ENCODE data around the gene SAMHD1. TPM values are rescaled to one million over a fixed set of nuclear protein-coding genes. Genes with fewer than 3 reads are reported as not detected.
"Not testable (repeated sequence)": the region's sequence is repeated elsewhere in the genome, so short reads cannot be mapped to it uniquely, and the experiment has no call there.

SAMHD1 gene
- polyA plus RNA-seq, 1 of the 3 experiments (the other 2 are of a cell fraction) = 5.9 TPM

DNA sequence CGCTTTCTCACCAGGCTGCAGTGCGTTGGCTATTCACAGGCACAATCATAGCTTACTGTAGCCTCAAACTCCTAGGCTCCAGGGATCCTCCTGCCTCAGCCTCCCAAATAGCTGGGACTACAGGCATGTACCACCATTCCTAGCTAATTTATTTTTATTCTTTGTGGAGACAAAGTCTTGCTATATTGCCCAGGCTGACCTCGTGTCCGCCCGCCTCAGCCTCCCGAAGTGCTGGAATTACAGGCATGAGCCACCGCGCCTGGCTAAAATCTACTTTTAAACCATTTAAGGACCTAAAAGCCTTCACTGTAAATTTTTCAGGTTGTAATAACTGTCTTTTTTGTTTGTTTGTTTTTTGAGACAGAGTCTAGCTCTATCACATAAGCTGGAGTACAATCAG is 15.2 kb downstream of the SAMHD1 start:
- Histone ChIP-seq H3F3A (replicated peaks; ENCODE audit: insufficient read depth) (peaks cover 10% of the 10 kb centered on the region), H3K79me2 (ENCODE audit: insufficient read depth) (no peaks in the 10 kb centered on the region), H3K27me3 (ENCODE audit: insufficient read depth) (no peaks in the 10 kb centered on the region), H3K4me1 (ENCODE audit: control insufficient read depth in 1 of 2, insufficient read depth in 2 of 2, low read depth in 1 of 2, low read length in 1 of 2) (peaks cover 0 to 1% of the 10 kb centered on the region in 2 experiments; a peak in 2 of 4 replicates), H4K20me1 (ENCODE audit: insufficient read depth) (no peaks in the 10 kb centered on the region), H3K4me2 (no peak overlapping the region), H3K36me3 (replicated peaks in 1 of 2; ENCODE audit: control insufficient read depth in 1 of 2, insufficient read depth in 2 of 2, low read length in 1 of 2) (no peaks in the 10 kb centered on the region), H2AFZ (ENCODE audit: low read depth) (no peak overlapping the region), H3K9ac (no peak overlapping the region), H3K4me3 (ENCODE audit: low read depth in 2 of 2, low read length in 1 of 2) (no peak overlapping the region), H3K27ac (ENCODE audit: low read depth in 2 of 2, low read length in 1 of 2) (no peak overlapping the region), H3K9me3 (no peaks in the 10 kb centered on the region), H3K9me2 (no peaks in the 10 kb centered on the region)
- WGBS (ENCODE audit: low lambda C conversion rate) = 90% methylated on average over 8 of the region's 8 CpGs
- TF ChIP-seq, protein P1, sequence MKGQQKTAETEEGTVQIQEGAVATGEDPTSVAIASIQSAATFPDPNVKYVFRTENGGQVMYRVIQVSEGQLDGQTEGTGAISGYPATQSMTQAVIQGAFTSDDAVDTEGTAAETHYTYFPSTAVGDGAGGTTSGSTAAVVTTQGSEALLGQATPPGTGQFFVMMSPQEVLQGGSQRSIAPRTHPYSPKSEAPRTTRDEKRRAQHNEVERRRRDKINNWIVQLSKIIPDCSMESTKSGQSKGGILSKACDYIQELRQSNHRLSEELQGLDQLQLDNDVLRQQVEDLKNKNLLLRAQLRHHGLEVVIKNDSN (IDR thresholded peaks at IDR 0.05; ENCODE audit: borderline replicate concordance, low read depth) = no peak
- TF ChIP-seq GABPA (IDR thresholded peaks at IDR 0.05; ENCODE audit: low read depth) (no peak), MEF2A (IDR thresholded peaks at IDR 0.05; ENCODE audit: borderline replicate concordance, low read depth) (no peak), POLR2AphosphoS5 (IDR thresholded peaks at IDR 0.05; ENCODE audit: low read depth, low read length) (no peak), NRF1 (IDR thresholded peaks at IDR 0.05; ENCODE audit: low read depth, low read length) (no peak), REST (IDR thresholded peaks at IDR 0.05; ENCODE audit: low read depth, low read length) (no peak), FOXJ3 (CRISPR knock-in tag; IDR thresholded peaks at IDR 0.05) (no peak), JUND (IDR thresholded peaks at IDR 0.05) (no peak), RCOR1 (IDR thresholded peaks at IDR 0.05; ENCODE audit: low read length) (no peak), MXI1 (IDR thresholded peaks at IDR 0.05; ENCODE audit: low read depth, low read length) (no peak)
- TF ChIP-seq, protein P2, sequence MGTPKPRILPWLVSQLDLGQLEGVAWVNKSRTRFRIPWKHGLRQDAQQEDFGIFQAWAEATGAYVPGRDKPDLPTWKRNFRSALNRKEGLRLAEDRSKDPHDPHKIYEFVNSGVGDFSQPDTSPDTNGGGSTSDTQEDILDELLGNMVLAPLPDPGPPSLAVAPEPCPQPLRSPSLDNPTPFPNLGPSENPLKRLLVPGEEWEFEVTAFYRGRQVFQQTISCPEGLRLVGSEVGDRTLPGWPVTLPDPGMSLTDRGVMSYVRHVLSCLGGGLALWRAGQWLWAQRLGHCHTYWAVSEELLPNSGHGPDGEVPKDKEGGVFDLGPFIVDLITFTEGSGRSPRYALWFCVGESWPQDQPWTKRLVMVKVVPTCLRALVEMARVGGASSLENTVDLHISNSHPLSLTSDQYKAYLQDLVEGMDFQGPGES (IDR thresholded peaks at IDR 0.05; ENCODE audit: low read depth, low read length) = no peak
- ChIA-PET CTCF (interaction anchor here (0.6 kb wide), 1 partner anchor 1803 kb away, joined by 3 read pairs; no protein-coding TSS in a partner anchor), POLR2A (no interaction called here)
- no peak for DNase-seq

- not testable (repeated sequence) for H3K4me3 ChIP-seq (ENCODE audit: low read depth in 2 of 2, low read length in 1 of 2); DNase-seq
- CTCF ChIA-PET = interaction anchor here (2.7 kb wide), 1 partner anchor 14 kb away, joined by 13 read pairs; no protein-coding TSS in a partner anchor
Measured at GRCh38 chr20:36933571-36933970, 17.9 kb downstream of the SAMHD1 start.

More at GRCh38 chr20:36933571-36933970, 17.9 kb downstream of the SAMHD1 start:
- POLR2A ChIA-PET; H3K27ac ChIP-seq (ENCODE audit: low read depth in 2 of 2, low read length in 1 of 2); H2AFZ ChIP-seq (ENCODE audit: low read depth); H3K9me3 ChIP-seq; H3F3A ChIP-seq (replicated peaks; ENCODE audit: insufficient read depth); H3K27me3 ChIP-seq (ENCODE audit: insufficient read depth); H3K4me2 ChIP-seq; H3K9me2 ChIP-seq; H3K9ac ChIP-seq; H3K36me3 ChIP-seq (replicated peaks in 1 of 2; ENCODE audit: control insufficient read depth in 1 of 2, insufficient read depth in 2 of 2, low read length in 1 of 2); H3K4me1 ChIP-seq (ENCODE audit: control insufficient read depth in 1 of 2, insufficient read depth in 2 of 2, low read depth in 1 of 2, low read length in 1 of 2); H4K20me1 ChIP-seq (ENCODE audit: insufficient read depth); H3K79me2 ChIP-seq (ENCODE audit: insufficient read depth): not testable (repeated sequence)
- 94% methylated on average over 16 of the region's 16 CpGs for WGBS (ENCODE audit: low lambda C conversion rate)
